Naive thymus-derived CD4-positive, alpha-beta T cell (primary cell): ENCODE data around the gene BRMS1. TPM values are rescaled to one million over a fixed set of nuclear protein-coding genes. Genes with fewer than 3 reads are reported as not detected.
A peak's percentile ranks its signal among the peaks of the same experiment; 100 is the strongest.
"Not testable (repeated sequence)": the region's sequence is repeated elsewhere in the genome, so short reads cannot be mapped to it uniquely, and the experiment has no call there.

Experiments used
- ATAC-seq: fragments of 150-1000 bp; cut with Tn5 transposase; 2 replicates; pipeline ENCODE4 v1.10.0; 2021; ENCODE audit warnings: mild to moderate bottlenecking, moderate library complexity
- CTCF ChIA-PET: fragments of 350-600 bp; sonication (Branson Sonifier 250); formaldehyde crosslinking; loops from one replicate; lab custom pipeline; 2021; ENCODE audit warnings: antibody characterized with exemption; lab: Charles Lee
- POLR2A ChIA-PET: fragments of 350-600 bp; sonication (Branson Sonifier 250); formaldehyde crosslinking; loops from one replicate; lab custom pipeline; 2021; ENCODE audit warnings: antibody characterized with exemption, inconsistent platforms; lab: Charles Lee
- DNase-seq, 9 donors: peaks; one replicate each; pipeline versions ENCODE4 v3.0.0 to v3.0.0-alpha.2; 2020 to 2022; ENCODE audit warnings: mixed read lengths in 1 of 9
- H3K27ac ChIP-seq: one replicate; pipeline ENCODE4 v1.7.0; 2013; ENCODE audit warnings: mild to moderate bottlenecking, low read depth, low read length, moderate library complexity
- H3K27me3 ChIP-seq, 2 donors: one replicate each; pipeline ENCODE4 v1.7.0; 2013; ENCODE audit warnings: low read length in 2 of 2, mild to moderate bottlenecking in 2 of 2, moderate library complexity in 2 of 2; ENCODE audit not compliant: control insufficient read depth in 2 of 2, insufficient read depth in 2 of 2
- H3K36me3 ChIP-seq, 3 experiments: 1 replicate in 2 of 3; 2 replicates in 1 of 3; pipeline ENCODE4 v1.7.0; 2013; ENCODE audit warnings: low read length in 3 of 3, mild to moderate bottlenecking in 3 of 3, moderate library complexity in 1 of 3; ENCODE audit not compliant: insufficient read depth in 3 of 3, control insufficient read depth in 2 of 3
- H3K4me1 ChIP-seq, 2 donors: one replicate each; pipeline ENCODE4 v1.7.0; 2013; ENCODE audit warnings: low read length in 2 of 2, mild to moderate bottlenecking in 2 of 2, moderate library complexity in 1 of 2; ENCODE audit not compliant: control insufficient read depth in 2 of 2, insufficient read depth in 2 of 2
- H3K4me3 ChIP-seq: 2 replicates; pipeline ENCODE4 v1.7.0; 2013; ENCODE audit warnings: mild to moderate bottlenecking, low read length
- H3K9me3 ChIP-seq, 3 experiments: 1 replicate in 2 of 3; 2 replicates in 1 of 3; pipeline ENCODE4 v1.7.0; 2013; ENCODE audit warnings: low read length in 3 of 3; ENCODE audit not compliant: control insufficient read depth in 2 of 3
- H3K27ac Mint-ChIP-seq, 9 donors: one replicate each; pipeline ENCODE4 v1.8.0; 2020 to 2022; ENCODE audit warnings: mixed read lengths in 9 of 9, mild to moderate bottlenecking in 8 of 9, moderate library complexity in 5 of 9, inconsistent platforms in 2 of 9
- H3K27me3 Mint-ChIP-seq, 5 donors: one replicate each; pipeline ENCODE4 v1.8.0; 2021 to 2022; ENCODE audit warnings: mixed read lengths in 5 of 5, mild to moderate bottlenecking in 1 of 5
- H3K36me3 Mint-ChIP-seq, 5 donors: one replicate each; pipeline ENCODE4 v1.8.0; 2020 to 2022; ENCODE audit warnings: mixed read lengths in 5 of 5, mild to moderate bottlenecking in 3 of 5, inconsistent platforms in 1 of 5
- H3K4me1 Mint-ChIP-seq, 7 donors: one replicate each; pipeline ENCODE4 v1.8.0; 2020 to 2022; ENCODE audit warnings: mixed read lengths in 7 of 7, mild to moderate bottlenecking in 3 of 7, inconsistent platforms in 1 of 7
- H3K4me3 Mint-ChIP-seq, 10 donors: one replicate each; pipeline ENCODE4 v1.8.0; 2020 to 2022; ENCODE audit warnings: mild to moderate bottlenecking in 10 of 10, mixed read lengths in 10 of 10, moderate library complexity in 6 of 10, inconsistent platforms in 2 of 10
- H3K9me3 Mint-ChIP-seq, 11 donors: one replicate each; pipeline ENCODE4 v1.8.0; 2020 to 2022; ENCODE audit warnings: mixed read lengths in 11 of 11, mild to moderate bottlenecking in 4 of 11, inconsistent platforms in 1 of 11, moderate library complexity in 1 of 11
- intact Hi-C, 2 donors: fragments of 100-400 bp; cut with micrococcal nuclease; formaldehyde crosslinking; loops; one replicate each; pipeline ENCODE4 v1.15.1; 2023
- polyA plus RNA-seq, 2 donors: library from polyadenylated mRNA; unstranded; fragments of 300-500 nt; fragmentation: Illumina TruSeq; gene quantifications; one replicate each; pipeline ENCODE4 v1.2.3, GENCODE V29; 2021
- total RNA-seq, 6 experiments: library from RNA in 5 of 6; stranded (reverse) in 5 of 6; gene quantifications; 1 replicate in 5 of 6; 2 replicates in 1 of 6; pipeline ENCODE4 v1.2.3 and lab custom pipeline; 2021 to 2026

Gene BRMS1
- total and polyA plus RNA-seq, 7 experiments from 2014 or later, result 35.9 to 73.5 (median 49.4) TPM

GRCh38 chr11:66360406-66361073 is 15.6 kb upstream of the BRMS1 start:
- Mint-ChIP-seq H3K4me1 (peaks cover 0 to 3% (median 0%) of the 10 kb centered on the region in 7 donors), H3K9me3 (no peaks in the 10 kb centered on the region), H3K27me3 (no peaks in the 10 kb centered on the region), H3K4me3 (no peak overlapping the region), H3K27ac (peak overlapping the region in 1 of 9 donors; percentile 62), H3K36me3 (peaks cover 0 to 3% (median 0%) of the 10 kb centered on the region in 5 donors)
- POLR2A ChIA-PET, result interaction anchor here (1.2 to 2.3 kb wide), 2 partner anchors 10 to 13 kb away, joined by 3 to 8 read pairs; partner anchors contain the start of gene B4GAT1
- H3K36me3 ChIP-seq, result peaks cover 0 to 13% (median 0%) of the 10 kb centered on the region in 3 experiments
- DNase-seq (no peak), ATAC-seq (no peak)
- no peak overlapping the region for H3K27ac ChIP-seq
- CTCF ChIA-PET, result interaction anchor here (1.3 kb wide), 1 partner anchor 26 kb away, joined by 6 read pairs; no protein-coding TSS in a partner anchor
- no peaks in the 10 kb centered on the region for H3K9me3 ChIP-seq
- H3K27me3 ChIP-seq, result no peaks in the 10 kb centered on the region
- no peaks in the 10 kb centered on the region for H3K4me1 ChIP-seq
- intact Hi-C loops, result no loop called here
- no peak overlapping the region for H3K4me3 ChIP-seq

- DNase-seq (no peak), ATAC-seq (no peak)
- H3K36me3 Mint-ChIP-seq, result peaks cover 0 to 3% (median 0%) of the 10 kb centered on the region in 5 donors
- peaks cover 0 to 13% (median 0%) of the 10 kb centered on the region in 3 experiments for H3K36me3 ChIP-seq
- no peaks in the 10 kb centered on the region for H3K9me3 ChIP-seq
- H3K27ac Mint-ChIP-seq, result peak overlapping the region in 3 of 9 donors; percentile 19 to 74 (median 28)
- no peak overlapping the region for H3K27ac ChIP-seq
- H3K4me1 ChIP-seq, result no peaks in the 10 kb centered on the region
- ChIA-PET CTCF (no interaction called here), POLR2A (no interaction called here)
- no peak overlapping the region for H3K4me3 Mint-ChIP-seq
- intact Hi-C loops, result no loop called here
- H3K27me3 Mint-ChIP-seq, result no peaks in the 10 kb centered on the region
- peaks cover 0 to 3% (median 0%) of the 10 kb centered on the region in 7 donors for H3K4me1 Mint-ChIP-seq
- no peaks in the 10 kb centered on the region for H3K27me3 ChIP-seq
- no peak overlapping the region for H3K4me3 ChIP-seq
- H3K9me3 Mint-ChIP-seq, result no peaks in the 10 kb centered on the region
These were observed 14.8 kb upstream of the BRMS1 start for GRCh38 chr11:66359662-66360087.

- POLR2A ChIA-PET, result interaction anchor here (7.8 kb wide), 1 partner anchor 20 kb away, joined by 58 read pairs; the partner anchor contains the start of gene SLC29A2
- intact Hi-C loops, result not testable (repeated sequence)
- peaks cover 0 to 35% (median 23%) of the 10 kb centered on the region in 7 donors for H3K4me1 Mint-ChIP-seq
These were observed 5.8 kb upstream of the BRMS1 start for GRCh38 chr11:66350560-66351235.

GRCh38 chr11:66349084-66349386 is 4.1 kb upstream of the BRMS1 start:
- H3K4me3 Mint-ChIP-seq, result peak overlapping the region; percentile 5 to 98 (median 94)
- Histone ChIP-seq H3K27me3 (no peaks in the 10 kb centered on the region), H3K4me3 (no peak overlapping the region), H3K27ac (no peak overlapping the region), H3K4me1 (peaks cover 21 to 28% of the 10 kb centered on the region in 2 donors), H3K36me3 (peaks cover 0 to 5% (median 0%) of the 10 kb centered on the region in 3 experiments), H3K9me3 (no peaks in the 10 kb centered on the region)
- peaks cover 10 to 52% (median 40%) of the 10 kb centered on the region in 7 donors for H3K4me1 Mint-ChIP-seq
- CTCF ChIA-PET, result interaction anchor here (1.2 kb wide), 1 partner anchor 14 kb away, joined by 3 read pairs; no protein-coding TSS in a partner anchor
- POLR2A ChIA-PET, result interaction anchor here (1.3 to 7.8 kb wide), 4 partner anchors 21 to 37 kb away, joined by 4 to 68 read pairs (median 33); partner anchors contain the start of genes CD248 and SLC29A2
- intact Hi-C loops, result loop anchor here in 1 of 2 donors (5.0 kb wide), 2 partner anchors 38 to 82 kb away; partner anchors contain the start of gene RAB1B
- H3K27ac Mint-ChIP-seq, result peak overlapping the region in 7 of 9 donors; percentile 18 to 100 (median 73)
- peaks cover 0 to 4% (median 0%) of the 10 kb centered on the region in 5 donors for H3K27me3 Mint-ChIP-seq
- ATAC-seq (no peak), DNase-seq (no peak)
- H3K36me3 Mint-ChIP-seq, result peaks cover 0 to 12% (median 4%) of the 10 kb centered on the region in 5 donors
- H3K9me3 Mint-ChIP-seq, result peaks cover 0 to 10% (median 0%) of the 10 kb centered on the region in 11 donors

More at GRCh38 chr11:66350560-66351235, 5.8 kb upstream of the BRMS1 start:
- H3K9me3 Mint-ChIP-seq, H3K27me3 Mint-ChIP-seq, H3K36me3 ChIP-seq, H3K4me3 Mint-ChIP-seq, H3K9me3 ChIP-seq, H3K4me3 ChIP-seq, H3K27me3 ChIP-seq, ATAC-seq, DNase-seq, H3K27ac ChIP-seq: not testable (repeated sequence)
- peaks cover 10 to 19% of the 10 kb centered on the region in 2 donors for H3K4me1 ChIP-seq
- Mint-ChIP-seq H3K27ac (peak overlapping the region in 2 of 9 donors; percentile 33 to 58), H3K36me3 (peaks cover 0 to 15% (median 9%) of the 10 kb centered on the region in 5 donors)
- CTCF ChIA-PET, result interaction anchor here (0.7 to 1.4 kb wide), 3 partner anchors 15 to 135 kb away, joined by 3 to 4 read pairs (median 4); partner anchors contain the start of gene CD248

GRCh38 chr11:66347425-66348276 is 2.7 kb upstream of the BRMS1 start, which contains the start of gene B4GAT1:
TSS of gene B4GAT1 (minus strand) at chr11:66347629. CDS start at chr11:66347545, 84 bp downstream.
- H3K27ac Mint-ChIP-seq, result peak within 1 kb of the TSS; percentile 96 to 100 (median 99)
- peaks cover 0 to 4% (median 0%) of the 10 kb centered on the region in 5 donors for H3K27me3 Mint-ChIP-seq
- no peaks in the 10 kb centered on the region for H3K9me3 ChIP-seq
- H3K4me3 ChIP-seq, result peak within 1 kb of the TSS; percentile 93
- peak within 1 kb of the TSS; percentile 93 to 98 (median 96) for H3K4me3 Mint-ChIP-seq
- H3K4me1 ChIP-seq, result peaks cover 30 to 36% of the 10 kb centered on the region in 2 donors
- H3K4me1 Mint-ChIP-seq, result peaks cover 22 to 66% (median 53%) of the 10 kb centered on the region in 7 donors
- intact Hi-C loops, result loop anchor here (1.0 to 5.0 kb wide), 4 partner anchors 39 to 119 kb away; partner anchors contain the start of genes PELI3 (in 1 of the 2) and RAB1B (in 1 of the 2)
- no peaks in the 10 kb centered on the region for H3K27me3 ChIP-seq
- ATAC-seq, result peak; percentile 49
- peak within 1 kb of the TSS; percentile 92 for H3K27ac ChIP-seq
- H3K36me3 Mint-ChIP-seq, result peaks cover 0 to 11% (median 6%) of the 10 kb centered on the region in 5 donors
- CTCF ChIA-PET, result interaction anchor here (1.2 kb wide), 1 partner anchor 16 kb away, joined by 3 read pairs; no protein-coding TSS in a partner anchor
- POLR2A ChIA-PET, result interaction anchor here (0.6 to 7.8 kb wide), 14 partner anchors 12 to 59 kb away, joined by 3 to 68 read pairs (median 4); partner anchors contain the start of genes CD248, RIN1, SLC29A2 and YIF1A
- DNase-seq, result peak; percentile 56 to 87 (median 84)
- H3K36me3 ChIP-seq, result peaks cover 0 to 11% (median 0%) of the 10 kb centered on the region in 3 experiments
- H3K9me3 Mint-ChIP-seq, result peaks cover 0 to 10% (median 0%) of the 10 kb centered on the region in 11 donors
